HG03139 (cell line): ENCODE data around the gene MREG.
"Not testable (repeated sequence)": the region's sequence is repeated elsewhere in the genome, so short reads cannot be mapped to it uniquely, and the experiment has no call there.

ENCODE experiments used
- ATAC-seq: cut with Tn5 transposase; IDR thresholded peaks from one replicate; pipeline ENCODE4 v1.9.1; 2021; ENCODE audit not compliant: unreplicated experiment

The MREG gene

GRCh38 chr2:216023055-216023648 lies 9.8 kb upstream of the MREG start:
- ATAC-seq, result peak; percentile 78

DNA sequence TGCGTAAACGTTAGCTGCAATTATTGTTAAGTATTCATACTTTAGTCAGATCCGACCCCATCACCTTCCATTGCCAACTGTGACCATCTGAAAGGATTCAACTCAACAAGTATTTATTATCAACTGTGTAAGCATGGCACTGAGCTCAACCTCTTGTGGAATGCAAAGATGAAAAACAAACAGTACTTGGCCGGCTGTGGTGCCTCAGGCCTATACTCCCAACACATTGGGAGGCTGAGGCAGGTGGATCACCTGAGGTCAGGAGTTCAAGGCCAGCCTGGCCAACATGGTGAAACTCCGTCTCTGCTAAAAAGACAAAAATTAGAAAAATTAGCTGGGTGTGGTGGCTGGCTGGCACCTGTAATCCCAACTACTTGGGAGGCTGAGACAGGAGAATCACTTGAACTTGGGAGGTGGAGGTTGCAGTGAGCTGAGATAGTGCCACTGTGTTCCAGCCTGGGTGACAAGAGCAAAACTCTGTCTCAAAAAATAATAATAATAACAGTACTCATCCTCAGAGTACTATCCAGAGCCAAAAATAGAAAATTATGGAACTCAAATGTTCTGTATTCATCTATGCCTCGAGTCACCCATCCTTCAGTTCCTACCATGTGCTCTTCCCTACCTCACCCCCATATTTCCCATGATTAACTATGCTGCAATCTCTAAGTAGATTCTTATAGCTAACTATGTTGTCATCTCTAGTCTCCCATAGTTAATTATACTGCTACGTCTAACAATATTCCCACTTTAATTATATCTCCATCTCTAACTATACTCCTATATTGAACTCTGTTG lies 8.6 kb upstream of the MREG start:
- no peak for ATAC-seq

- no peak for ATAC-seq
Observed at GRCh38 chr2:216018709-216019108, 5.4 kb upstream of the MREG start.

GRCh38 chr2:216017365-216017764 lies 4.0 kb upstream of the MREG start:
- ATAC-seq, result no peak

- no peak for ATAC-seq
Observed at GRCh38 chr2:216016581-216016980, 3.2 kb upstream of the MREG start.

DNA sequence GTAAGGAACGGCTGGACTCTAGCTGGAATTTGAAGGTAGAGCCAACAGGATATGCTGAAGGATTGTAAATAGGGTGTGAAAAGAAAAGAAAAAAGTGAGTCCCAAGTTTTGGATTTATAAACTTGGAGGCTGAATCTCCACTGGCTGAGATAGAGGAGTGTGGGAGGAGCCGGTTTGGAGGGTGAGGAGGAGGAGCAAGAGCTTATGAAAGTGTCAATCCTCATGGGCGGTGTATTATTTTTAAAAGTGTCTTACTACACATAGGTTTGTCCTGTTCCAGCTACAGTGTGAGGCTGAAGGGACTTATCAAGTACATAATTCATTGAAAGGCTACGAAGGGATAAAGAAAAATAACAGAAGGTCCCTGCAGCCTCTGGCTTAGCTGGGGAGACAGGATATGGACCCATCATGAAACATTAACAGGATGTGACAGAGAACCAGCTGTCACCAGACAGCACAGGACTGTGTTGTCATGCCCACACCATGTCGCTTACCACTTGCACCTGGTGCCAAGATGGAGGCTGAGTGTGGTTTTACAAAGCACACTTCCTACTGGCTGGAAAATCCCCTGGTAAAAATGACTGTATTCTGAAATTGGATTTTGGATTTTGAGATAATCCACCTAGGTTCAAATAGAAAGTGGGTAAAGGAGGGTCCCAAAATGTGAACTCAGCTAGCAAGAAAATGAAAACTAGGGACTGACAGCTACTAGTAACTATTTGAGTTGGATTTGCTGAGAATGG lies 2.5 kb upstream of the MREG start:
- peak; percentile 85 for ATAC-seq

GRCh38 chr2:216014986-216015385 lies 1.6 kb upstream of the MREG start:
- ATAC-seq, result no peak

DNA sequence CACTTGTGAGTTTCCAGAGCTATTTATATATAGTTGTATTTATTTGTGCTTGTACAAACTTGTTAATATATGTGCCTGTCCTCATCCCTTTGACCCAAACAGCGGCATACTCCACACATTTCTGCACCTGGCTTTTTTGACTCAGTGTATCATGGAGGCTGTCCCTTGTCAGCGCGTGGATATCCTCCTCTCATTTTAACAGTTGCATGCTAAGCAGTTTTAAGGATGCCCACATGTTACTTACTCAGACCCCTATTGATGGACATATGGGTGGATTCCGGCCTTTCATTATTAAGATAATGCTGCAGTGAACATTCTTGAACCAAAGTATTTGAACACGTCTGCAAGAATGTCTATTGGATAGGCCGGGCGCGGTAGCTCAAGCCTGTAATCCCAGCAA lies 655 bp upstream of the MREG start:
- ATAC-seq, result no peak

GRCh38 chr2:216012830-216013079 lies 596 bp downstream of the MREG start:
- ATAC-seq, result no peak

GRCh38 chr2:216012133-216012829 lies 1.1 kb downstream of the MREG start:
- no peak for ATAC-seq

DNA sequence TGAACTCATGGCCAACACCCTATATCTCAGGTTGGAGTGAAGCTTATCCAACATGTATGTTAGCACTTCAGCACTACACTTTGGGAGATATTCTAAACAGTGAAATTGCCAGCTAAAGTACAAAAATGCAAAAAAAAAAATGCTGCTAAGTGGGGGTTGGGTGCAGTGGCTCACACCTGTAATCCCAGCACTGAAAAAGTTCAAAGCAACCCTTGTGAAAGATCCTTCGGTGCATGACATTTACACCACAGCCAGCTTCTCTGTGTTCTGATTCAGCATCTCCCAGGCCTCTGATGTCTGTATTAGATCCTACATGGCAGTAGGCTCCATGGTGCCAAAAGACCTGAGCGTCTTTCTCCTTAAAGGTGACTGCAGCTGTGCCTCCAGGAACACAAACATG lies 4.1 kb downstream of the MREG start:
- ATAC-seq, result not testable (repeated sequence)

GRCh38 chr2:216008387-216008786 lies 5.0 kb downstream of the MREG start:
- ATAC-seq, result no peak

DNA sequence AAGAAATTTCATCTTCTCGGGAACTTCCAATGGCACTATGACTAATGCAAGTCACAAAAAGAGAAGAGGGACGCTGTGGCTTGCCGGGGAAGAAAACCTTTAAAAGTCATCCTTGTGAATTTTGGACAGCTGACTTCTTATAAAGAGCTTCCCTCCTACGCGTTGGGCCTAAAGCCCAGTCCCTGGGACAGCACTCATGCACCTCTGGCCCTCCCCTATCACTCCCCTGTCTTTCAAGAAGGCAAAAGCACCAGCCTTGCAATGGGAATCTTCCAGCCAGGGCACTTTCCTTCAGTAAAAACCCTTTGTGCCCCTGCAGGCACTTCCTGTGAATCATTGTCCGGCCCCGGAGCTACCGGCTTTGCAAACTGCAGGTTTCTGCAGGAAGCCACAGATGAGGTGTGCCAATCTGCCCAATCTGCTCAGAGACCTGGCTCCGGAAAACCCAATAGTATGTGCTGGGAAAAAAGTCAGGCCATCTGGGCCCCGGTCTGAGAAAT lies 7.1 kb downstream of the MREG start:
- ATAC-seq, result peak; percentile 36

DNA sequence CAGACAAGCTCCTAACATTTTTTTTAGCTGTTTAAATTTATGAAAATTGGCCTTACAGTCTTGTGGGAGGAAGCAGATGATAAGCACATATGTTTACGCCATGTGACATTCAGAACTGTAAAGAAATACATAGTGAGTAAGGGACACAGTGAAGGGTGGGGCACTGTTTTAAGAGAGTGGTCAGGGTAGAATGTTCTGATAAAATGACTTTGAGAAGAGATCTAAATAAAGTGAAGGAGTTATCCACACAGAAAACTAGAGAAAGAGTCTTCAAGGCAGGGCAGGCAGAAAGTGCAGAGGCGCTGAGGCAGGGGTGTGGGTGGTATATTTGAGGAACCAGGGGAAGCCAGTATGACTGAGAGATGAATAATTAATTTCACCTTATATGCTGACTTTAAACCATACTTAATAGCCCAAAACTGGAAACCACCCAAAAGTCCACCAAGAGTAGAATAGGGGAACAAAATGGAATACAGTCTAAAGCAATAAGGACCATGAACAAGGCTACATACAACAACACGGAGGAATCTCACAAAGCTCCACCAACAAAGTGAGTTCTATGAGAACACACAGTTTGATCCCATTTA lies 8.6 kb downstream of the MREG start:
- ATAC-seq, result no peak

DNA sequence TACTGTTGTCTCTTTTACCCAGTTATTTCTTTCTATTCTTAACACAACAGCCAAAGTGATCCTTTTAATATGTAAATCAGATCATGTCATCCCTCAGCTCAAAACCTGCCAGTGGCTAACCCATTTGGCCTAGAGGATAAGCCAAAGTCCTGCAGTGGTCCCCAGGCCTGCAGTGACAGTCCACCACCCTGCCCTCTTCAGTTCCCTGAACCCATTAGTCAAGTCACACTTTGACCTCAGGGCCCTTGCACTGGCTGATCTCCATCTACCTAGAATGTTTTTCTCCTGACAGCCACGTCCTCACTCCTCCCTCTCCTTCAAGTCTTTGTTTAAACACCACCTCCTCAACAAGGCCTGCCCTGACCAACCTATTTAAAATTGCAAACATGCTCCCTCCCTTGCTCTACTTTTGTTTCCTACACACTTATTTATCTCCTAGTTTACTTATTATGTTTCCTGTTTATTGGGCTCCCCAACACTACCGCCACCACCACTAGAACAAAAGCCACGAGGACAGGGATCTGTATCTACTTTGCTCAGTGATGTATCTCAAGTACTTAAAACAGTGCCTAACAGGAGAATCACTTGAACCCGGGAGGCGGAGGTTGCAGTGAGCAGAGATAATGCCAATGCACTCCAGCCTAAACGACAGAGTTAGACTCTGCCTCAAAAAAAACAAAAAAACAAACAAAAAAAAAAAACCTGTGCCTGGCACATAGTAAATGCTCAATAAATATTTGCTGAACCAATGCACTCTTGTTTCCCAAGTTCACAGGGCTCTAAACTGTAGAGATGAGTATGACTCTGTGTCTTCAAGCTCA lies 9.3 kb downstream of the MREG start:
- no peak for ATAC-seq

DNA sequence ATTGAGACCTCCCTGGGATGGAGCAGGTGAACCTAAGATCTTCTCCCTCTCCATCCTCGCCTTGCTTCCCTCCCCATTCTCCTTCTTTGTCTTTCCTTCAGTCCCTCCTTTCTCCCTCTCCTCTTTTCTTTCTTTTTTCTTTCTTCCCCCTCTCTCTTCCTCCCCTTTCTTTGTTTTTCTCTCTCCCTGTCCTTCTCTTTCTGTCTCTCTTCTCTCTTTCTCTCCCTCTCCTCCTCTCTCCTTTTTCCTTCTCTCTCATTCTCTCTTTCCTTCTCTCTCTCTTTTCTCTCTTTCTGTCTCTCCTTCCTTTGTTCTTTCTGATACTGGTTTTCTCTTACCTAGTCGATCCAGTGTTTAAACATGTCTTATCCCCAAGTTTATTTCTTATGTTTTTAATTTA lies 10.7 kb downstream of the MREG start:
- ATAC-seq, result no peak

DNA sequence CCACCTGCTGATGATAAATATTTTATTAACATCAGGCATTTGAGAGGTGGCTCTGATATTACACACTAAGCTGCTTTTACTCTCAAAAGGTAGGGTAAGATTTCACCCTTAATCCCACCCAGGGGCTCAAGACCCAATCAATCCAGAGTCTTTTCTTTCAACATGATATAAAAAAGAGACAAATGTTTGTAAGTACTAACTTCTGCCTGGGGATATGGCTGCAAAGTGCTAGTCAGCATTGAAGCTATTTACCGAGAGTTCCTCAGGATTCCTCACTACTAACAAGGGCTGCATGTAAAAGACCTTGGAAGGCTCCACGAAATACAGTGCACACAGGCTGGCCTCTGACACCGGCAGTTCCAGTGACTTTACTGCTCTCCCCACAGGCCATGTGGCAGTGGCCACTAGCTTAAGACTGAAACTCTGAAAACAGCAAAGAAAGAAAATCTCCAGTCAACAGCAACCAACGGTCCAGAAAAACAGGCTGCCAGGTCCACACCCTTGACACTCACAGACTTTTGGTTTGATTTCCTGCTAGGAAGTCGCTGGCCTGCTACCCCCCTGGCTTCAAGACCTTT lies 11.2 kb downstream of the MREG start:
- no peak for ATAC-seq

GRCh38 chr2:216001216-216002100 lies 11.9 kb downstream of the MREG start:
- no peak for ATAC-seq

GRCh38 chr2:215998636-215999035 lies 14.7 kb downstream of the MREG start:
- no peak for ATAC-seq
